Measurements from ENCODE around the gene FAM78A. TPM values are rescaled to one million over a fixed set of nuclear protein-coding genes. Genes with fewer than 3 reads are reported as not detected.
"Not testable (repeated sequence)": the region's sequence is repeated elsewhere in the genome, so short reads cannot be mapped to it uniquely, and the experiment has no call there.

The FAM78A gene
- total RNA-seq, 1 experiment from 2014 or later = 0.84 TPM

GRCh38 chr9:131266266-131267229 lies 9.8 kb downstream of the FAM78A start:
- Histone ChIP-seq H3K9me3 (ENCODE audit: low read depth, low read length, poor library complexity, severe bottlenecking) (no peaks in the 10 kb centered on the region), H3K27ac (ENCODE audit: low read depth, low read length, poor library complexity, severe bottlenecking) (no peak overlapping the region), H3K27me3 (replicated peaks; ENCODE audit: insufficient read depth, low read depth, low read length, poor library complexity) (no peaks in the 10 kb centered on the region), H3K4me1 (ENCODE audit: insufficient read depth, low read length, poor library complexity, severe bottlenecking) (no peaks in the 10 kb centered on the region), H3K36me3 (ENCODE audit: insufficient read depth, low read length, poor library complexity, severe bottlenecking) (no peaks in the 10 kb centered on the region), H3K4me3 (ENCODE audit: low read depth, low read length, poor library complexity, severe bottlenecking) (no peak overlapping the region)
- ChIA-PET CTCF (no interaction called here), POLR2A (ENCODE audit: low non-redundant PET) (no interaction called here)
- BruUV-seq (replicated peaks) = no TSS peak
- DNase-seq (ENCODE audit: low spot score) = no peak
- no peak for TF ChIP-seq EZH2 (IDR thresholded peaks at IDR 0.05; ENCODE audit: borderline replicate concordance, low read depth, low read length, poor library complexity, severe bottlenecking)
- intact Hi-C loops (cut with micrococcal nuclease; ENCODE audit: unreplicated experiment) = no loop called here

DNA sequence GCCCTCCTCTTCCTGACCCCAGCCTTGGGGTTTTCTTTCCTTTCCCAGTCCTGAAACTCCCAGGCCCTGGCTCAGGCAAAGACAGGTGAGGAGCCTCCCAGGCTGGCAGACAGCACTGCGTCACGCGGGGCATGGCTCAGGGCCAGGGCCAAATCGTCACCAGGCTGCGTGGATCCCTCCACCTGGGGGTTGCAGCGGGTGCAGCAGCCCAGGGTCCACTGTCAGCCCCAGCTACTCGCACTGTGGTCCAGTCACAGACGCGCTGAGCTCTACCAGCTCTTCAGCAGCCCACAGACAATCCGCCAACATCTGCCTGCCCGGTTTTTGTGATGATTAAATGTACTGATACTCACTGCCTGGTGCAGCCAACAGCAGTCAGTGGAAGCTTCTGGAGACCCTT lies 12.1 kb downstream of the FAM78A start:
- Histone ChIP-seq H3K4me1 (ENCODE audit: insufficient read depth, low read length, poor library complexity, severe bottlenecking) (no peaks in the 10 kb centered on the region), H3K9me3 (ENCODE audit: low read depth, low read length, poor library complexity, severe bottlenecking) (no peaks in the 10 kb centered on the region), H3K27me3 (replicated peaks; ENCODE audit: insufficient read depth, low read depth, low read length, poor library complexity) (no peaks in the 10 kb centered on the region), H3K36me3 (ENCODE audit: insufficient read depth, low read length, poor library complexity, severe bottlenecking) (no peaks in the 10 kb centered on the region), H3K4me3 (ENCODE audit: low read depth, low read length, poor library complexity, severe bottlenecking) (no peak overlapping the region), H3K27ac (ENCODE audit: low read depth, low read length, poor library complexity, severe bottlenecking) (no peak overlapping the region)
- intact Hi-C loops (cut with micrococcal nuclease; ENCODE audit: unreplicated experiment) = no loop called here
- TF ChIP-seq, protein P1, sequence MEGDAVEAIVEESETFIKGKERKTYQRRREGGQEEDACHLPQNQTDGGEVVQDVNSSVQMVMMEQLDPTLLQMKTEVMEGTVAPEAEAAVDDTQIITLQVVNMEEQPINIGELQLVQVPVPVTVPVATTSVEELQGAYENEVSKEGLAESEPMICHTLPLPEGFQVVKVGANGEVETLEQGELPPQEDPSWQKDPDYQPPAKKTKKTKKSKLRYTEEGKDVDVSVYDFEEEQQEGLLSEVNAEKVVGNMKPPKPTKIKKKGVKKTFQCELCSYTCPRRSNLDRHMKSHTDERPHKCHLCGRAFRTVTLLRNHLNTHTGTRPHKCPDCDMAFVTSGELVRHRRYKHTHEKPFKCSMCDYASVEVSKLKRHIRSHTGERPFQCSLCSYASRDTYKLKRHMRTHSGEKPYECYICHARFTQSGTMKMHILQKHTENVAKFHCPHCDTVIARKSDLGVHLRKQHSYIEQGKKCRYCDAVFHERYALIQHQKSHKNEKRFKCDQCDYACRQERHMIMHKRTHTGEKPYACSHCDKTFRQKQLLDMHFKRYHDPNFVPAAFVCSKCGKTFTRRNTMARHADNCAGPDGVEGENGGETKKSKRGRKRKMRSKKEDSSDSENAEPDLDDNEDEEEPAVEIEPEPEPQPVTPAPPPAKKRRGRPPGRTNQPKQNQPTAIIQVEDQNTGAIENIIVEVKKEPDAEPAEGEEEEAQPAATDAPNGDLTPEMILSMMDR (conservative IDR thresholded peaks at IDR 0.05; ENCODE audit: low read depth, low read length) = no peak
- POLR2A ChIA-PET (ENCODE audit: low non-redundant PET) = no interaction called here
- BruUV-seq (replicated peaks) = no TSS peak
- DNase-seq (ENCODE audit: low spot score) = no peak
- CTCF ChIA-PET = no interaction called here

DNA sequence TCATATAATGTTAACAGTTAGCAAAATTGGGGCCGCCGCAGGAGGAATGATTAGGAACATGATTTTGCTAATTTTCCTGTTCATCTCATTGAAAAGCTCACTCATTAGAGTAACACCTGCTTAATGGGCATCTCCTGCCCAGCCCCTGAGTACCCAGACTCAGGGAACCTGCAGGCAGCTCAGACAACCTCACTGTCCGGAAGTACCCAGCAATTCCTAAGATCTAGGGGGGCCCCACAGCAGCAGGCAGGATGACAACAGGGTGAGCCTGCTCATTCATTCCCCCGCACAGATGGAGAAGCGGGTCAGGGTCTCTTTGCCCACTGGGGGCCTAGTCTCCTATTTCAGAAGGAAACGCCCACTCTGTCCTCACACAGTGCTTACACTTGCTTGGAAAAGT lies 12.6 kb downstream of the FAM78A start:
- no peaks in the 10 kb centered on the region for H3K27me3 ChIP-seq (replicated peaks; ENCODE audit: insufficient read depth, low read depth, low read length, poor library complexity)
- H3K9me3 ChIP-seq (ENCODE audit: low read depth, low read length, poor library complexity, severe bottlenecking) = no peaks in the 10 kb centered on the region
- intact Hi-C loops (cut with micrococcal nuclease; ENCODE audit: unreplicated experiment) = no loop called here
- no peaks in the 10 kb centered on the region for H3K4me1 ChIP-seq (ENCODE audit: insufficient read depth, low read length, poor library complexity, severe bottlenecking)
- no TSS peak for BruUV-seq (replicated peaks)
- no peak overlapping the region for H3K27ac ChIP-seq (ENCODE audit: low read depth, low read length, poor library complexity, severe bottlenecking)
- TF ChIP-seq, protein P1 (conservative IDR thresholded peaks at IDR 0.05; ENCODE audit: low read depth, low read length) = no peak
- TF ChIP-seq EZH2 (IDR thresholded peaks at IDR 0.05; ENCODE audit: borderline replicate concordance, low read depth, low read length, poor library complexity, severe bottlenecking) = no peak
- no peak overlapping the region for H3K4me3 ChIP-seq (ENCODE audit: low read depth, low read length, poor library complexity, severe bottlenecking)
- H3K36me3 ChIP-seq (ENCODE audit: insufficient read depth, low read length, poor library complexity, severe bottlenecking) = no peaks in the 10 kb centered on the region
- ChIA-PET CTCF (no interaction called here), POLR2A (ENCODE audit: low non-redundant PET) (no interaction called here)
- DNase-seq (ENCODE audit: low spot score) = no peak

DNA sequence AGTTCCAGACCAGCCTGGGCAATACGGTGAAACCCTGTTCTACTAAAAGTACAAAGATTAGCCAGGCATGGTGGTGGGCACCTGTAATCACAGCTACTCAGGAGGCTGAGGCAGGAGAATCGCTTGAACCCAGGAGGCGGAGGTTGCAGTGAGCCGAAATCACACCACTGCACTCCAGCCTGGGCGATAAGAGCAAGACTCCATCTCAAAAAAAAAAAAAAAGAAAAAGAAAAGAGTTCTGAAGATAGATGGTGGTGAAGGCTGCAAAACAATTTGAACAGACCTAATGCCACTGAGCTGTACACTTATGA lies 13.3 kb downstream of the FAM78A start:
- H3K4me1 ChIP-seq (ENCODE audit: insufficient read depth, low read length, poor library complexity, severe bottlenecking); CTCF ChIA-PET; H3K27ac ChIP-seq (ENCODE audit: low read depth, low read length, poor library complexity, severe bottlenecking); POLR2A ChIA-PET (ENCODE audit: low non-redundant PET); H3K27me3 ChIP-seq (replicated peaks; ENCODE audit: insufficient read depth, low read depth, low read length, poor library complexity); H3K9me3 ChIP-seq (ENCODE audit: low read depth, low read length, poor library complexity, severe bottlenecking); intact Hi-C loops (cut with micrococcal nuclease; ENCODE audit: unreplicated experiment); H3K4me3 ChIP-seq (ENCODE audit: low read depth, low read length, poor library complexity, severe bottlenecking); BruUV-seq (replicated peaks); DNase-seq (ENCODE audit: low spot score); H3K36me3 ChIP-seq (ENCODE audit: insufficient read depth, low read length, poor library complexity, severe bottlenecking): not testable (repeated sequence)

Data from A673 (cell line).